GM12878 (cell line): ENCODE results near the gene NPHP1. TPM values are rescaled to one million over a fixed set of nuclear protein-coding genes. Genes with fewer than 3 reads are reported as not detected.

ENCODE experiments used
- ATAC-seq: fragments of 200-7000 bp; cut with Tn5 transposase; 3 replicates; pipeline ENCODE4 v1.9.1; 2020; ENCODE audit warnings: mild to moderate bottlenecking, moderate library complexity
- BruUV-seq: library from RNA; stranded (reverse); fragments of 400-500 nt; replicated peaks from 2 replicates; lab custom pipeline; 2021; lab: Mats Ljungman, UMichigan
- CTCF ChIA-PET: fragments of 300-600 bp; sonication (Branson Sonifier 250); formaldehyde crosslinking; extraction: SDS; loops from one replicate; lab custom pipeline; 2021; ENCODE audit warnings: inconsistent platforms; lab: Yijun Ruan, JAX
- POLR2A ChIA-PET: fragments of 350-600 bp; formaldehyde crosslinking; extraction: SDS; loops from one replicate; lab custom pipeline; 2021; ENCODE audit warnings: inconsistent platforms; lab: Charles Lee
- RAD21 ChIA-PET: fragments of 300-600 bp; sonication (Branson Sonifier 250); formaldehyde crosslinking; loops from one replicate; lab custom pipeline; 2023; ENCODE audit warnings: antibody characterized with exemption; ENCODE audit not compliant: unreplicated experiment; lab: Charles Lee
- SMC1A ChIA-PET: fragments of 300-600 bp; sonication (Branson Sonifier 250); formaldehyde crosslinking; loops from one replicate; lab custom pipeline; 2023; ENCODE audit not compliant: unreplicated experiment, uncharacterized antibody; lab: Charles Lee
- DNase-seq: peaks from one replicate; pipeline ENCODE4 v3.0.0-alpha.2; 2011; ENCODE audit warnings: low read depth, low spot score
- FAIRE-seq: peaks from 3 replicates; lab custom pipeline; 2011; peaks lifted over from hg19 to GRCh38; lab: Jason Lieb, UNC
- H2AFZ ChIP-seq: 2 replicates; pipeline ENCODE4 v1.6.0; 2011; ENCODE audit warnings: low read depth, low read length, control low read depth; ENCODE audit not compliant: control insufficient read depth
- H3K27ac ChIP-seq: 2 replicates; pipeline ENCODE4 v1.5.1; 2011; ENCODE audit warnings: control low read depth; ENCODE audit not compliant: control insufficient read depth, insufficient read depth
- H3K27me3 ChIP-seq, 2 experiments: replicated peaks in 1 of 2; 2 replicates each; pipeline versions ENCODE4 v1.6.0 to v1.6.1; 2011; ENCODE audit warnings: low read length in 1 of 2; ENCODE audit not compliant: control insufficient read depth in 2 of 2, insufficient read depth in 2 of 2
- H3K36me3 ChIP-seq, 2 experiments: 2 replicates each; pipeline ENCODE4 v1.5.1; 2011; ENCODE audit warnings: low read length in 1 of 2; ENCODE audit not compliant: control insufficient read depth in 2 of 2, insufficient read depth in 2 of 2
- H3K4me1 ChIP-seq: 2 replicates; pipeline ENCODE4 v1.6.1; 2011; ENCODE audit warnings: mild to moderate bottlenecking, low read length, moderate library complexity, mixed read lengths; ENCODE audit not compliant: control insufficient read depth, insufficient read depth
- H3K4me2 ChIP-seq: 2 replicates; pipeline ENCODE4 v1.6.0; 2011; ENCODE audit warnings: control low read depth; ENCODE audit not compliant: control insufficient read depth, insufficient read depth
- H3K4me3 ChIP-seq: fragments of 200-600 bp; sonication (generic); 2 replicates; pipeline ENCODE4 v1.5.1; 2016
- H3K79me2 ChIP-seq: 2 replicates; pipeline ENCODE4 v1.6.0; 2011; ENCODE audit warnings: low read length; ENCODE audit not compliant: control insufficient read depth, insufficient read depth
- H3K9ac ChIP-seq: 2 replicates; pipeline ENCODE4 v1.8.0; 2011; ENCODE audit warnings: low read length, control low read depth, mixed read lengths; ENCODE audit not compliant: control insufficient read depth, insufficient read depth
- H3K9me3 ChIP-seq: replicated peaks from 3 replicates; pipeline ENCODE4 v1.5.1; 2011; ENCODE audit warnings: mild to moderate bottlenecking, low read length; ENCODE audit not compliant: control insufficient read depth, insufficient read depth
- H4K20me1 ChIP-seq: 2 replicates; pipeline ENCODE4 v1.6.0; 2011; ENCODE audit not compliant: control insufficient read depth, insufficient read depth
- GABPA ChIP-seq: IDR thresholded peaks from 2 replicates; pipeline ENCODE4 v1.6.1; 2014; ENCODE audit warnings: antibody characterized with exemption, low read depth, mild to moderate bottlenecking, inconsistent platforms
- SMAD5 ChIP-seq: IDR thresholded peaks from 2 replicates; pipeline ENCODE4 v1.6.1; 2016; ENCODE audit warnings: antibody characterized with exemption, low read depth
- ZBED1 ChIP-seq: IDR thresholded peaks from 2 replicates; pipeline ENCODE4 v1.6.1; 2016; ENCODE audit warnings: borderline replicate concordance
- ZNF384 ChIP-seq: IDR thresholded peaks from 2 replicates; pipeline ENCODE4 v1.6.1; 2012; ENCODE audit warnings: low read depth, mild to moderate bottlenecking, low read length, improper control_type of control experiment, borderline replicate concordance
- WGBS: methylation state at CpG from one replicate; pipeline ENCODE4 v1.1.6; 2016; ENCODE audit warnings: low lambda C conversion rate; ENCODE audit not compliant: insufficient replicate concordance, insufficient coverage; ENCODE audit errors: missing lambda C conversion rate; 5-methylcytosine and 5-hydroxymethylcytosine counted together
- in situ Hi-C: fragments of 300-500 bp; cut with MboI; formaldehyde crosslinking; loops from 9 replicates; pipeline ENCODE4 v1.14.3; 2018; ENCODE audit warnings: mixed read lengths
- intact Hi-C: fragments of 100-400 bp; cut with micrococcal nuclease; formaldehyde crosslinking; loops from one replicate; pipeline ENCODE4 v1.14.2; 2022; ENCODE audit not compliant: unreplicated experiment
- polyA plus RNA-seq, 11 experiments: library from polyadenylated mRNA; depleted of rRNA in 4 of 11; unstranded in 6 of 11; stranded (reverse) in 5 of 11; fragments of >200 nt; fragmentation: Nextera tagmentation in 4 of 11; fragmentation: Illumina TruSeq in 1 of 11; extraction: Ambion mirVana in 4 of 11; extraction: Trizol in 1 of 11; gene quantifications; 1 replicate in 1 of 11; 2 replicates in 10 of 11; pipeline versions ENCODE4 v1.2.1 to v1.2.3, GENCODE V29; 2011 to 2016; ENCODE audit warnings: inconsistent platforms in 2 of 11, missing spikeins in 2 of 11, low read depth in 1 of 11
- total RNA-seq, 4 experiments: library from RNA; depleted of rRNA in 3 of 4; stranded (reverse); fragments of >200 nt in 3 of 4; fragmentation: Illumina TruSeq in 1 of 4; extraction: Trizol in 1 of 4; gene quantifications; 2 replicates each; pipeline versions ENCODE4 v1.2.1 to v1.2.3, GENCODE V29; 2013 to 2021
- TF ChIP-seq, protein P1 (sequence below): IDR thresholded peaks from 2 replicates; pipeline ENCODE4 v1.6.1; 2012; ENCODE audit warnings: low read depth, low read length, improper control_type of control experiment
- TF ChIP-seq, protein P2 (sequence below): fragments of 450-650 bp; IDR thresholded peaks from 2 replicates; pipeline ENCODE4 v1.6.1; 2017; ENCODE audit warnings: mild to moderate bottlenecking

NPHP1 gene
- total and polyA plus RNA-seq, 10 of the 15 experiments (the other 5 are each of a cell fraction or from before 2014, with no cell fraction given) = 0.23 to 3.5 (median 1.2) TPM

DNA sequence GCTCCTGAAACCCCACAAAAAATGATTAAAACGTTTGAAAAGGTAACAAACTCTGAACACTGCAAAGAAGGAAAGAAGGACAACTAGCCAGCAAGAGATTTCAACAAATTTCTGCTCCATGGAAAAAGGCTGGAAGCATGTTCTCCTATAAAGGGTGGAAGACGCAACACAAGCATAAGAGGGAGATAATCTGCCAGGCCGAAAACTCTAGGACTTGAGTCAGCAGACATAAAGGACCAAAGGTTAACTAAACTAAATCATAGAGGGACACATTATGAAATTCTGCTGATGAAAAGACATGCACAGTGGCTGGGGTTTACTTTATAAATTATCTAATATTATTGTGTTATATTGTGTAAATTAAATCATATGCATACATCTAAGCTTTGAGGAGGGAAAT is 6.8 kb downstream of the NPHP1 start:
- no peak overlapping the region for H3K9ac ChIP-seq
- in situ Hi-C loops = no loop called here
- H4K20me1 ChIP-seq = no peaks in the 10 kb centered on the region
- intact Hi-C loops = no loop called here
- H3K36me3 ChIP-seq = no peaks in the 10 kb centered on the region
- TF ChIP-seq GABPA (no peak), ZBED1 (no peak), ZNF384 (no peak), SMAD5 (no peak)
- TF ChIP-seq, protein P1, sequence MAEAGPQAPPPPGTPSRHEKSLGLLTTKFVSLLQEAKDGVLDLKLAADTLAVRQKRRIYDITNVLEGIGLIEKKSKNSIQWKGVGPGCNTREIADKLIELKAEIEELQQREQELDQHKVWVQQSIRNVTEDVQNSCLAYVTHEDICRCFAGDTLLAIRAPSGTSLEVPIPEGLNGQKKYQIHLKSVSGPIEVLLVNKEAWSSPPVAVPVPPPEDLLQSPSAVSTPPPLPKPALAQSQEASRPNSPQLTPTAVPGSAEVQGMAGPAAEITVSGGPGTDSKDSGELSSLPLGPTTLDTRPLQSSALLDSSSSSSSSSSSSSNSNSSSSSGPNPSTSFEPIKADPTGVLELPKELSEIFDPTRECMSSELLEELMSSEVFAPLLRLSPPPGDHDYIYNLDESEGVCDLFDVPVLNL = no peak
- TF ChIP-seq, protein P2, sequence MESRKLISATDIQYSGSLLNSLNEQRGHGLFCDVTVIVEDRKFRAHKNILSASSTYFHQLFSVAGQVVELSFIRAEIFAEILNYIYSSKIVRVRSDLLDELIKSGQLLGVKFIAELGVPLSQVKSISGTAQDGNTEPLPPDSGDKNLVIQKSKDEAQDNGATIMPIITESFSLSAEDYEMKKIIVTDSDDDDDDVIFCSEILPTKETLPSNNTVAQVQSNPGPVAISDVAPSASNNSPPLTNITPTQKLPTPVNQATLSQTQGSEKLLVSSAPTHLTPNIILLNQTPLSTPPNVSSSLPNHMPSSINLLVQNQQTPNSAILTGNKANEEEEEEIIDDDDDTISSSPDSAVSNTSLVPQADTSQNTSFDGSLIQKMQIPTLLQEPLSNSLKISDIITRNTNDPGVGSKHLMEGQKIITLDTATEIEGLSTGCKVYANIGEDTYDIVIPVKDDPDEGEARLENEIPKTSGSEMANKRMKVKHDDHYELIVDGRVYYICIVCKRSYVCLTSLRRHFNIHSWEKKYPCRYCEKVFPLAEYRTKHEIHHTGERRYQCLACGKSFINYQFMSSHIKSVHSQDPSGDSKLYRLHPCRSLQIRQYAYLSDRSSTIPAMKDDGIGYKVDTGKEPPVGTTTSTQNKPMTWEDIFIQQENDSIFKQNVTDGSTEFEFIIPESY = no peak
- DNase-seq (no peak), FAIRE-seq (no peak), ATAC-seq (no peak)
- no TSS peak for BruUV-seq
- no peaks in the 10 kb centered on the region for H3K79me2 ChIP-seq
- H3K27me3 ChIP-seq = no peaks in the 10 kb centered on the region
- no peak overlapping the region for H2AFZ ChIP-seq
- WGBS = 63% methylated on average over 3 of the region's 3 CpGs
- no peaks in the 10 kb centered on the region for H3K9me3 ChIP-seq
- ChIA-PET SMC1A (no interaction called here), CTCF (no interaction called here), POLR2A (no interaction called here), RAD21 (no interaction called here)
- no peak overlapping the region for H3K4me3 ChIP-seq
- no peak overlapping the region for H3K27ac ChIP-seq
- no peaks in the 10 kb centered on the region for H3K4me1 ChIP-seq
- H3K4me2 ChIP-seq = no peak overlapping the region
